DOHH2 (cell line): ENCODE measurements around the gene PADI1.

Experiments
- EZH2phosphoT487 ChIP-seq: fragments of 200-600 bp; sonication (generic); IDR thresholded peaks from 2 replicates; pipeline ENCODE4 v1.6.1; 2017; ENCODE audit warnings: borderline replicate concordance, mild to moderate bottlenecking, antibody characterized with exemption, low read length, moderate library complexity, mixed read lengths
- TF ChIP-seq, protein P1 (sequence below): fragments of 200-600 bp; sonication (generic); IDR thresholded peaks from one replicate; pipeline ENCODE4 v1.5.1; 2014; ENCODE audit warnings: antibody characterized with exemption, mild to moderate bottlenecking, low read depth, low read length; ENCODE audit not compliant: poor library complexity, severe bottlenecking

DNA sequence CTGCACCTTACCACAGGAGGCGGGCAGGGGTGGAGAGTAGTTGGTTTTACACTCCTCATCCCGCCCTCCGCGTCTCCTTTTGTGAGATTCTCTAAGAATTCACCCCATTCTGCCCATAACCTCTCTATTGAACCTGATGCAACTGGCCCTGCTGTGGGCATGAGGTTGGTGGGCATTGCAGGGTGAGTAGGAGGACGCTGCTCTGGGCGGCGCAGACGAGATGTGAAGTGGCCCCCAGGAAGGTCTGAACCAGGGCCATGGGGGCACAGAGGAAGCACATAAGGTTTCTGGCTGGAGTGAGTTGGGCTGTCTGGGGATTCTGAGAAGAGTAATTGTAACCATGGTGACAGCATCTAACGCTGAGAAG lies 8.8 kb downstream of the PADI1 start:
- TF ChIP-seq, protein P1, sequence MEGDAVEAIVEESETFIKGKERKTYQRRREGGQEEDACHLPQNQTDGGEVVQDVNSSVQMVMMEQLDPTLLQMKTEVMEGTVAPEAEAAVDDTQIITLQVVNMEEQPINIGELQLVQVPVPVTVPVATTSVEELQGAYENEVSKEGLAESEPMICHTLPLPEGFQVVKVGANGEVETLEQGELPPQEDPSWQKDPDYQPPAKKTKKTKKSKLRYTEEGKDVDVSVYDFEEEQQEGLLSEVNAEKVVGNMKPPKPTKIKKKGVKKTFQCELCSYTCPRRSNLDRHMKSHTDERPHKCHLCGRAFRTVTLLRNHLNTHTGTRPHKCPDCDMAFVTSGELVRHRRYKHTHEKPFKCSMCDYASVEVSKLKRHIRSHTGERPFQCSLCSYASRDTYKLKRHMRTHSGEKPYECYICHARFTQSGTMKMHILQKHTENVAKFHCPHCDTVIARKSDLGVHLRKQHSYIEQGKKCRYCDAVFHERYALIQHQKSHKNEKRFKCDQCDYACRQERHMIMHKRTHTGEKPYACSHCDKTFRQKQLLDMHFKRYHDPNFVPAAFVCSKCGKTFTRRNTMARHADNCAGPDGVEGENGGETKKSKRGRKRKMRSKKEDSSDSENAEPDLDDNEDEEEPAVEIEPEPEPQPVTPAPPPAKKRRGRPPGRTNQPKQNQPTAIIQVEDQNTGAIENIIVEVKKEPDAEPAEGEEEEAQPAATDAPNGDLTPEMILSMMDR, result no peak
- no peak for TF ChIP-seq EZH2phosphoT487
